SK-N-SH treated with all-trans-retinoic acid at 6 μM for 48 hours (cell line): ENCODE measurements around the gene HOXA2.

Experiments
- ATAC-seq: fragments of 200-7000 bp; cut with Tn5 transposase; 3 replicates; pipeline ENCODE4 v1.9.1; 2020; ENCODE audit warnings: mild to moderate bottlenecking, moderate library complexity
- ARNTL ChIP-seq: fragments of 450-650 bp; formaldehyde crosslinking; IDR thresholded peaks from 2 replicates; pipeline ENCODE4 v1.5.0; 2020; ENCODE audit warnings: low read depth, mild to moderate bottlenecking, moderate library complexity, borderline replicate concordance
- BACH2 ChIP-seq: fragments of 250-450 bp; sonication (Bioruptor Pico); IDR thresholded peaks from 2 replicates; pipeline ENCODE4 v1.9.0; 2021; ENCODE audit warnings: mild to moderate bottlenecking, borderline replicate concordance
- CSDC2 ChIP-seq: fragments of 250-450 bp; sonication (Bioruptor Pico); IDR thresholded peaks from 2 replicates; pipeline ENCODE4 v1.5.0; 2020; ENCODE audit warnings: mild to moderate bottlenecking, moderate library complexity
- CSRNP3 ChIP-seq: fragments of 250-450 bp; sonication (Bioruptor Pico); IDR thresholded peaks from 2 replicates; pipeline ENCODE4 v1.5.1; 2021; ENCODE audit warnings: mild to moderate bottlenecking, moderate library complexity
- ESRRG ChIP-seq: fragments of 250-450 bp; sonication (Bioruptor Pico); IDR thresholded peaks from 2 replicates; pipeline ENCODE4 v1.6.1; 2021; ENCODE audit warnings: mild to moderate bottlenecking
- GLIS3 ChIP-seq: fragments of 250-450 bp; sonication (Bioruptor Pico); IDR thresholded peaks from 2 replicates; pipeline ENCODE4 v1.5.0; 2020; ENCODE audit warnings: mild to moderate bottlenecking, moderate library complexity
- ISL1 ChIP-seq: fragments of 250-450 bp; sonication (Bioruptor Pico); IDR thresholded peaks from 2 replicates; pipeline ENCODE4 v2.1.2; 2022; ENCODE audit warnings: mild to moderate bottlenecking, moderate library complexity
- OSR1 ChIP-seq: fragments of 250-450 bp; sonication (Bioruptor Pico); IDR thresholded peaks from 2 replicates; pipeline ENCODE4 v1.8.0; 2022; ENCODE audit warnings: moderate library complexity, mild to moderate bottlenecking, inconsistent platforms
- PATZ1 ChIP-seq: fragments of 250-450 bp; sonication (Bioruptor Pico); IDR thresholded peaks from 2 replicates; pipeline ENCODE4 v1.8.0; 2020; ENCODE audit warnings: mild to moderate bottlenecking, moderate library complexity, borderline replicate concordance
- PPARA ChIP-seq: fragments of 250-450 bp; sonication (Bioruptor Pico); IDR thresholded peaks from 2 replicates; pipeline ENCODE4 v1.5.0; 2020; ENCODE audit warnings: mild to moderate bottlenecking, borderline replicate concordance
- RARB ChIP-seq: fragments of 250-450 bp; sonication (Bioruptor Pico); IDR thresholded peaks from 2 replicates; pipeline ENCODE4 v1.8.0; 2021; ENCODE audit warnings: mild to moderate bottlenecking, moderate library complexity
- SNAI2 ChIP-seq: fragments of 250-450 bp; sonication (Bioruptor Pico); IDR thresholded peaks from 2 replicates; pipeline ENCODE4 v1.5.0; 2020; ENCODE audit warnings: mild to moderate bottlenecking, moderate library complexity
- TCF4 ChIP-seq: fragments of 250-450 bp; sonication (Bioruptor Pico); IDR thresholded peaks from 2 replicates; pipeline ENCODE4 v1.8.0; 2021; ENCODE audit warnings: mild to moderate bottlenecking, moderate library complexity, borderline replicate concordance
- TOX ChIP-seq: fragments of 250-450 bp; sonication (Bioruptor Pico); IDR thresholded peaks from 2 replicates; pipeline ENCODE4 v1.8.0; 2021; ENCODE audit warnings: mild to moderate bottlenecking, moderate library complexity, borderline replicate concordance
- ZC3H10 ChIP-seq: fragments of 250-450 bp; sonication (Bioruptor Pico); IDR thresholded peaks from 2 replicates; pipeline ENCODE4 v1.5.1; 2021; ENCODE audit warnings: mild to moderate bottlenecking, moderate library complexity
- ZFP30 ChIP-seq: fragments of 450-650 bp; formaldehyde crosslinking; IDR thresholded peaks from 2 replicates; pipeline ENCODE4 v1.5.0; 2022; ENCODE audit warnings: mild to moderate bottlenecking, moderate library complexity
- ZNF565 ChIP-seq: fragments of 450-650 bp; formaldehyde crosslinking; conservative IDR thresholded peaks from 2 replicates; pipeline ENCODE4 v1.5.0; 2020; ENCODE audit warnings: low read depth, mild to moderate bottlenecking, moderate library complexity
- ZNF70 ChIP-seq: fragments of 450-650 bp; formaldehyde crosslinking; IDR thresholded peaks from 2 replicates; pipeline ENCODE4 v1.5.0; 2020; ENCODE audit warnings: mild to moderate bottlenecking, moderate library complexity
- ZNF8 ChIP-seq: fragments of 450-650 bp; formaldehyde crosslinking; IDR thresholded peaks from 2 replicates; pipeline ENCODE4 v1.5.0; 2020; ENCODE audit warnings: mild to moderate bottlenecking, moderate library complexity
- TF ChIP-seq, protein P1 (sequence below): fragments of 250-450 bp; sonication (Bioruptor Pico); IDR thresholded peaks from 2 replicates; pipeline ENCODE4 v1.8.0; 2021; ENCODE audit warnings: low read depth, mild to moderate bottlenecking, moderate library complexity, borderline replicate concordance
- TF ChIP-seq, protein P2 (sequence below): fragments of 250-450 bp; sonication (Bioruptor Pico); IDR thresholded peaks from 2 replicates; pipeline ENCODE4 v1.5.0; 2020; ENCODE audit warnings: mild to moderate bottlenecking, moderate library complexity
- TF ChIP-seq, protein P3 (sequence below): fragments of 250-450 bp; sonication (Bioruptor Pico); IDR thresholded peaks from 2 replicates; pipeline ENCODE4 v1.5.1; 2020; ENCODE audit warnings: low read depth, mild to moderate bottlenecking, moderate library complexity

The HOXA2 gene

GRCh38 chr7:27091941-27092818 lies 10.3 kb downstream of the HOXA2 start:
- ATAC-seq: no peak
- TF ChIP-seq ZNF70 (CRISPR knock-in tag): no peak
- TF ChIP-seq ISL1 (CRISPR knock-in tag): no peak
- TF ChIP-seq ESRRG (CRISPR knock-in tag): no peak
- TF ChIP-seq, protein P1, sequence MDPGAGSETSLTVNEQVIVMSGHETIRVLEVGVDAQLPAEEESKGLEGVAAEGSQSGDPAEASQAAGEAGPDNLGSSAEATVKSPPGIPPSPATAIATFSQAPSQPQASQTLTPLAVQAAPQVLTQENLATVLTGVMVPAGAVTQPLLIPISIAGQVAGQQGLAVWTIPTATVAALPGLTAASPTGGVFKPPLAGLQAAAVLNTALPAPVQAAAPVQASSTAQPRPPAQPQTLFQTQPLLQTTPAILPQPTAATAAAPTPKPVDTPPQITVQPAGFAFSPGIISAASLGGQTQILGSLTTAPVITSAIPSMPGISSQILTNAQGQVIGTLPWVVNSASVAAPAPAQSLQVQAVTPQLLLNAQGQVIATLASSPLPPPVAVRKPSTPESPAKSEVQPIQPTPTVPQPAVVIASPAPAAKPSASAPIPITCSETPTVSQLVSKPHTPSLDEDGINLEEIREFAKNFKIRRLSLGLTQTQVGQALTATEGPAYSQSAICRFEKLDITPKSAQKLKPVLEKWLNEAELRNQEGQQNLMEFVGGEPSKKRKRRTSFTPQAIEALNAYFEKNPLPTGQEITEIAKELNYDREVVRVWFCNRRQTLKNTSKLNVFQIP (CRISPR knock-in tag): no peak
- TF ChIP-seq GLIS3 (CRISPR knock-in tag): no peak
- TF ChIP-seq CSRNP3 (CRISPR knock-in tag): no peak
- TF ChIP-seq TOX (CRISPR knock-in tag): no peak
- TF ChIP-seq OSR1 (CRISPR knock-in tag): no peak
- TF ChIP-seq RARB: no peak
- TF ChIP-seq ZC3H10 (CRISPR knock-in tag): no peak
- TF ChIP-seq PATZ1 (CRISPR knock-in tag): no peak
- TF ChIP-seq ARNTL: no peak
- no peak for TF ChIP-seq SNAI2
- TF ChIP-seq, protein P2, sequence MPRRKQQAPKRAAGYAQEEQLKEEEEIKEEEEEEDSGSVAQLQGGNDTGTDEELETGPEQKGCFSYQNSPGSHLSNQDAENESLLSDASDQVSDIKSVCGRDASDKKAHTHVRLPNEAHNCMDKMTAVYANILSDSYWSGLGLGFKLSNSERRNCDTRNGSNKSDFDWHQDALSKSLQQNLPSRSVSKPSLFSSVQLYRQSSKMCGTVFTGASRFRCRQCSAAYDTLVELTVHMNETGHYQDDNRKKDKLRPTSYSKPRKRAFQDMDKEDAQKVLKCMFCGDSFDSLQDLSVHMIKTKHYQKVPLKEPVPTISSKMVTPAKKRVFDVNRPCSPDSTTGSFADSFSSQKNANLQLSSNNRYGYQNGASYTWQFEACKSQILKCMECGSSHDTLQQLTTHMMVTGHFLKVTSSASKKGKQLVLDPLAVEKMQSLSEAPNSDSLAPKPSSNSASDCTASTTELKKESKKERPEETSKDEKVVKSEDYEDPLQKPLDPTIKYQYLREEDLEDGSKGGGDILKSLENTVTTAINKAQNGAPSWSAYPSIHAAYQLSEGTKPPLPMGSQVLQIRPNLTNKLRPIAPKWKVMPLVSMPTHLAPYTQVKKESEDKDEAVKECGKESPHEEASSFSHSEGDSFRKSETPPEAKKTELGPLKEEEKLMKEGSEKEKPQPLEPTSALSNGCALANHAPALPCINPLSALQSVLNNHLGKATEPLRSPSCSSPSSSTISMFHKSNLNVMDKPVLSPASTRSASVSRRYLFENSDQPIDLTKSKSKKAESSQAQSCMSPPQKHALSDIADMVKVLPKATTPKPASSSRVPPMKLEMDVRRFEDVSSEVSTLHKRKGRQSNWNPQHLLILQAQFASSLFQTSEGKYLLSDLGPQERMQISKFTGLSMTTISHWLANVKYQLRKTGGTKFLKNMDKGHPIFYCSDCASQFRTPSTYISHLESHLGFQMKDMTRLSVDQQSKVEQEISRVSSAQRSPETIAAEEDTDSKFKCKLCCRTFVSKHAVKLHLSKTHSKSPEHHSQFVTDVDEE (CRISPR knock-in tag): no peak
- TF ChIP-seq ZFP30 (CRISPR knock-in tag): no peak
- TF ChIP-seq BACH2: no peak
- no peak for TF ChIP-seq PPARA (CRISPR knock-in tag)
- TF ChIP-seq ZNF8: no peak
- TF ChIP-seq, protein P3, sequence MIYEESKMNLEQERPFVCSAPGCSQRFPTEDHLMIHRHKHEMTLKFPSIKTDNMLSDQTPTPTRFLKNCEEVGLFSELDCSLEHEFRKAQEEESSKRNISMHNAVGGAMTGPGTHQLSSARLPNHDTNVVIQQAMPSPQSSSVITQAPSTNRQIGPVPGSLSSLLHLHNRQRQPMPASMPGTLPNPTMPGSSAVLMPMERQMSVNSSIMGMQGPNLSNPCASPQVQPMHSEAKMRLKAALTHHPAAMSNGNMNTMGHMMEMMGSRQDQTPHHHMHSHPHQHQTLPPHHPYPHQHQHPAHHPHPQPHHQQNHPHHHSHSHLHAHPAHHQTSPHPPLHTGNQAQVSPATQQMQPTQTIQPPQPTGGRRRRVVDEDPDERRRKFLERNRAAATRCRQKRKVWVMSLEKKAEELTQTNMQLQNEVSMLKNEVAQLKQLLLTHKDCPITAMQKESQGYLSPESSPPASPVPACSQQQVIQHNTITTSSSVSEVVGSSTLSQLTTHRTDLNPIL: no peak

- ATAC-seq: no peak
- TF ChIP-seq CSRNP3 (CRISPR knock-in tag) (no peak), ZNF565 (CRISPR knock-in tag) (no peak), ESRRG (CRISPR knock-in tag) (no peak), TCF4 (CRISPR knock-in tag) (no peak), GLIS3 (CRISPR knock-in tag) (no peak), ZNF70 (CRISPR knock-in tag) (no peak), ZNF8 (no peak), OSR1 (CRISPR knock-in tag) (no peak), SNAI2 (no peak), CSDC2 (CRISPR knock-in tag) (no peak), TOX (CRISPR knock-in tag) (no peak), ZFP30 (CRISPR knock-in tag) (no peak), PATZ1 (CRISPR knock-in tag) (no peak)
- TF ChIP-seq, protein P2 (CRISPR knock-in tag): no peak
Measured at GRCh38 chr7:27091105-27091504, 11.4 kb downstream of the HOXA2 start.
